Upper lobe of left lung (tissue), 4 donors: Measurements from ENCODE around the gene RHOH.

ENCODE experiments used
- CTCF ChIP-seq, 6 experiments: fragments of 450-650 bp in 4 of 6; fragments of 200-600 bp in 2 of 6; sonication (generic) in 2 of 6; IDR thresholded peaks; one replicate each; pipeline ENCODE4 v1.5.1; 2016 to 2019; ENCODE audit warnings: antibody characterized with exemption in 6 of 6
- POLR2A ChIP-seq, 4 donors: fragments of 450-650 bp; IDR thresholded peaks; one replicate each; pipeline ENCODE4 v1.5.1; 2016 to 2017; ENCODE audit warnings: antibody characterized with exemption in 4 of 4, mild to moderate bottlenecking in 2 of 4
- POLR2AphosphoS5 ChIP-seq, 2 donors: sonication (generic); formaldehyde crosslinking; IDR thresholded peaks; one replicate each; pipeline ENCODE4 v1.5.1; 2017; ENCODE audit warnings: antibody characterized with exemption in 2 of 2

DNA sequence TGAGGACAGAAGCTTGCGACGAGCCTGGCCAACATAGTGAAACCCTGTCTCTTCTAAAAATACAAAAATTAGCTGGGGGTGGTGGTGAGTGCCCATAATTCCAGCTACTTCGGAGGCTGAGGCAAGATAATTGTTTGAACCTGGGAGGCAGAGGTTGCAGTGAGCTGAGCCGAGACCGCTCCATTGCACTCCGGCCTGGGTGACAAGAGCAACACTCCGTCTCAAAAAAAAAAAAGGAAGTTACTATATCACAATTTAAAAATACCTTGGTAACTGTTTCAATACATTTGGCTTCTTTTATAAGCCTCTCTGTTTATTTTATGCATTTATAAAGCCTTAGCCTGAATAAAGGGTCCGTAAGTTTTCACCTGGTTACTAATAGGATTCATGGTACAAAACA, 91.7 kb downstream of the RHOH start:
- no peak for TF ChIP-seq CTCF (IDR thresholded peaks at IDR 0.05)
- no peak for TF ChIP-seq POLR2A (IDR thresholded peaks at IDR 0.05)
- no peak for TF ChIP-seq POLR2AphosphoS5 (IDR thresholded peaks at IDR 0.05)
